Nucleus accumbens (tissue), 56 donors: ENCODE results near the gene THNSL1.
"Not testable (repeated sequence)": the region's sequence is repeated elsewhere in the genome, so short reads cannot be mapped to it uniquely, and the experiment has no call there.

Experiments
- DNase-seq, 56 donors: peaks; one replicate each; lab custom pipeline; 2025; lab: John Stamatoyannopoulos, UW

Gene THNSL1

GRCh38 chr10:24993237-24993958 is 23.0 kb upstream of the THNSL1 start:
- no peak for DNase-seq

GRCh38 chr10:24995072-24995471 is 21.3 kb upstream of the THNSL1 start:
- DNase-seq: no peak

GRCh38 chr10:24998044-24998443 is 18.4 kb upstream of the THNSL1 start:
- DNase-seq: no peak

- DNase-seq: not testable (repeated sequence)
These were observed 4.8 kb upstream of the THNSL1 start for GRCh38 chr10:25011591-25011990.

GRCh38 chr10:25014579-25014978 is 1.8 kb upstream of the THNSL1 start:
- no peak for DNase-seq

GRCh38 chr10:25015828-25016375 is 510 bp upstream of the THNSL1 start, which contains the start of gene ENKUR:
ENKUR (minus strand) TSS chr10:25016158; CDS start chr10:25015936, 222 bp downstream.
- DNase-seq: peak; percentile 54 to 96 (median 87)

GRCh38 chr10:25017154-25017590 is 760 bp downstream of the THNSL1 start:
- DNase-seq: peak in 18 of 56 donors; percentile 2 to 73 (median 32)

- DNase-seq: no peak
These were observed 1.2 kb downstream of the THNSL1 start for GRCh38 chr10:25017661-25018060.

- no peak for DNase-seq
These were observed 2.3 kb downstream of the THNSL1 start for GRCh38 chr10:25018703-25019102.

GRCh38 chr10:25023278-25023677 is 6.9 kb downstream of the THNSL1 start:
- DNase-seq: no peak

GRCh38 chr10:25024528-25024927 is 8.1 kb downstream of the THNSL1 start:
- DNase-seq: no peak

GRCh38 chr10:25026463-25026862 is 10.1 kb downstream of the THNSL1 start:
- DNase-seq: no peak

- DNase-seq: no peak
These were observed 12.3 kb downstream of the THNSL1 start for GRCh38 chr10:25028711-25029110.

- no peak for DNase-seq
These were observed 13.1 kb downstream of the THNSL1 start for GRCh38 chr10:25029519-25029918.

GRCh38 chr10:25036381-25036780 is 20.0 kb downstream of the THNSL1 start:
- DNase-seq: no peak

GRCh38 chr10:25038325-25038724 is 21.9 kb downstream of the THNSL1 start:
- no peak for DNase-seq

GRCh38 chr10:25039531-25039930 is 23.1 kb downstream of the THNSL1 start:
- no peak for DNase-seq

GRCh38 chr10:25046641-25047040 is 30.2 kb downstream of the THNSL1 start:
- DNase-seq: no peak

- no peak for DNase-seq
These were observed 30.7 kb downstream of the THNSL1 start for GRCh38 chr10:25047088-25047487.

GRCh38 chr10:25047591-25048301 is 31.3 kb downstream of the THNSL1 start:
- DNase-seq: no peak

GRCh38 chr10:25048450-25048849 is 32.0 kb downstream of the THNSL1 start:
- peak in 7 of 56 donors; percentile 2 to 24 (median 4) for DNase-seq

- DNase-seq: no peak
These were observed 33.6 kb downstream of the THNSL1 start for GRCh38 chr10:25049966-25050365.
